T follicular helper cell (primary cell): ENCODE results near the gene UNC5A.

Experiments used
- DNase-seq: peaks from one replicate; pipeline ENCODE4 v3.0.0-alpha.2; 2020; ENCODE audit warnings: low read depth

The UNC5A gene

GRCh38 chr5:176781638-176782570 lies 28.5 kb upstream of the UNC5A start:
- DNase-seq = no peak

GRCh38 chr5:176784218-176785165 lies 25.9 kb upstream of the UNC5A start:
- DNase-seq = no peak

- no peak for DNase-seq
Observed at GRCh38 chr5:176785184-176786145, 24.9 kb upstream of the UNC5A start.

GRCh38 chr5:176787676-176788075 lies 22.7 kb upstream of the UNC5A start:
- DNase-seq = no peak

- DNase-seq = no peak
Observed at GRCh38 chr5:176788091-176788490, 22.3 kb upstream of the UNC5A start.

- no peak for DNase-seq
Observed at GRCh38 chr5:176788941-176789872, 21.2 kb upstream of the UNC5A start.

GRCh38 chr5:176789873-176790615 lies 20.3 kb upstream of the UNC5A start:
- no peak for DNase-seq

GRCh38 chr5:176790941-176791340 lies 19.4 kb upstream of the UNC5A start:
- DNase-seq = no peak

- DNase-seq = no peak
Observed at GRCh38 chr5:176792655-176793342, 17.6 kb upstream of the UNC5A start.

GRCh38 chr5:176793343-176793699 lies 17.0 kb upstream of the UNC5A start:
- no peak for DNase-seq

- no peak for DNase-seq
Observed at GRCh38 chr5:176793736-176794135, 16.6 kb upstream of the UNC5A start.

- no peak for DNase-seq
Observed at GRCh38 chr5:176794509-176794908, 15.8 kb upstream of the UNC5A start.

- DNase-seq = no peak
Observed at GRCh38 chr5:176796411-176796810, 13.9 kb upstream of the UNC5A start.

GRCh38 chr5:176796970-176797369 lies 13.4 kb upstream of the UNC5A start:
- no peak for DNase-seq

- no peak for DNase-seq
Observed at GRCh38 chr5:176797456-176798050, 12.8 kb upstream of the UNC5A start.

- DNase-seq = no peak
Observed at GRCh38 chr5:176798086-176798876, 12.1 kb upstream of the UNC5A start.

- DNase-seq = no peak
Observed at GRCh38 chr5:176798949-176799348, 11.4 kb upstream of the UNC5A start.

GRCh38 chr5:176799488-176799887 lies 10.9 kb upstream of the UNC5A start:
- DNase-seq = no peak
